Stimulated activated CD4-positive, alpha-beta T cell treated with anti-CD3 and anti-CD28 coated beads, Interleukin-1b, Interleukin-23, amount 100 ng/mL, for 1 hour (primary cell): ENCODE results near the gene MAPK1IP1L.
A peak's percentile ranks its signal among the peaks of the same experiment; 100 is the strongest.
"Not testable (repeated sequence)": the region's sequence is repeated elsewhere in the genome, so short reads cannot be mapped to it uniquely, and the experiment has no call there.

ENCODE experiments used
- DNase-seq, 2 donors: peaks; one replicate each; pipeline ENCODE4 v3.0.0-alpha.2; 2020; ENCODE audit warnings: low read depth in 2 of 2

MAPK1IP1L gene

GRCh38 chr14:55051423-55052268, at the start of gene MAPK1IP1L:
Gene MAPK1IP1L, plus strand, starts transcription at chr14:55051647. Its CDS starts 10,037 bp downstream, at chr14:55061684.
- DNase-seq, result peak; percentile 79 to 85

- DNase-seq, result no peak
These were observed 46.4 kb upstream of the MAPK1IP1L start for GRCh38 chr14:55005071-55005470.

- no peak for DNase-seq
These were observed 36.4 kb upstream of the MAPK1IP1L start for GRCh38 chr14:55015006-55015405.

GRCh38 chr14:55019968-55020554, 31.4 kb upstream of the MAPK1IP1L start:
- DNase-seq, result no peak

- DNase-seq, result not testable (repeated sequence)
These were observed 27.1 kb upstream of the MAPK1IP1L start for GRCh38 chr14:55024365-55024764.

GRCh38 chr14:55025948-55026347, 25.5 kb upstream of the MAPK1IP1L start:
- DNase-seq, result no peak

GRCh38 chr14:55026441-55026792, 25.0 kb upstream of the MAPK1IP1L start:
- no peak for DNase-seq

- peak; percentile 88 to 97 for DNase-seq
These were observed 24.5 kb upstream of the MAPK1IP1L start, which contains the start of the genes SOCS4 and WDHD1 for GRCh38 chr14:55026793-55027561. Gene SOCS4, plus strand, starts transcription at chr14:55027236. Its CDS starts 15,806 bp downstream, at chr14:55043042. Gene WDHD1, minus strand, starts transcription at chr14:55027099. Its CDS starts 312 bp downstream, at chr14:55026787.

- no peak for DNase-seq
These were observed 23.4 kb upstream of the MAPK1IP1L start for GRCh38 chr14:55028066-55028465.

- DNase-seq, result no peak
These were observed 23.0 kb upstream of the MAPK1IP1L start for GRCh38 chr14:55028476-55028875.

GRCh38 chr14:55031190-55031589, 20.3 kb upstream of the MAPK1IP1L start:
- DNase-seq, result no peak

GRCh38 chr14:55037995-55038394, 13.5 kb upstream of the MAPK1IP1L start:
- DNase-seq, result not testable (repeated sequence)

- no peak for DNase-seq
These were observed 12.7 kb upstream of the MAPK1IP1L start for GRCh38 chr14:55038708-55039107.

GRCh38 chr14:55043528-55043927, 7.9 kb upstream of the MAPK1IP1L start:
- no peak for DNase-seq

- no peak for DNase-seq
These were observed 6.4 kb upstream of the MAPK1IP1L start for GRCh38 chr14:55045087-55045486.

GRCh38 chr14:55047301-55048053, 4.0 kb upstream of the MAPK1IP1L start:
- no peak for DNase-seq

GRCh38 chr14:55048900-55049436, 2.5 kb upstream of the MAPK1IP1L start:
- DNase-seq, result no peak

- DNase-seq, result no peak
These were observed 353 bp upstream of the MAPK1IP1L start for GRCh38 chr14:55051165-55051422.

GRCh38 chr14:55052269-55052930, 953 bp downstream of the MAPK1IP1L start:
- DNase-seq, result no peak

- no peak for DNase-seq
These were observed 1.6 kb downstream of the MAPK1IP1L start for GRCh38 chr14:55053018-55053417.

GRCh38 chr14:55053500-55053899, 2.1 kb downstream of the MAPK1IP1L start:
- no peak for DNase-seq
